ENCODE measurements around the gene MIGA2.

Gene MIGA2

GRCh38 chr9:129084087-129084486 lies 47.7 kb downstream of the MIGA2 start:
- no peak overlapping the region for H3K27ac Mint-ChIP-seq
- H3K36me3 Mint-ChIP-seq, result peaks cover 17% of the 10 kb centered on the region
- H3K9me3 Mint-ChIP-seq, result no peaks in the 10 kb centered on the region
- H3K4me1 Mint-ChIP-seq, result peaks cover 32% of the 10 kb centered on the region
- ATAC-seq, result no peak
- H3K27me3 Mint-ChIP-seq, result no peaks in the 10 kb centered on the region
- H3K4me3 Mint-ChIP-seq, result no peak overlapping the region

DNA sequence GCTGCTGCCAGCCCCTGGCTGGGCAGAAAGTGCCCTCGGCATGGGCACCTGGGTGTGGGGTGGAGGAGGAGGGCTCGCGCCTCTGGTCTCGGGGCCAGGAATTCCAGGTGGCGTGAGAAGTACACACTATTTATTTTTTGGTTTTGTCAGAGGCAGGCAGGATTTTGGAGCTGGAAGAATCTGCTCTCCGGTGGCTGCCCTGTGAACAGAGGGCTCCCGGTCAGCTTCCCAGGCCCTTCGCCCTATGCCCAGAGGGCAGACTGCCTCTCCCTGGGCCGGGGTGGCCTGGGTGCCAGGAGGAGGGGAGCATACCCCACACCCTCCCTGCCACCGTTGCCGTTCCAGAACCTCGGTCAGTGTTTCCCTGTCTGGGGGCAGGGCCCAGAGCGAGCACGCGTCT lies 52.8 kb downstream of the MIGA2 start:
- ATAC-seq, result no peak
- Mint-ChIP-seq H3K27ac (no peak overlapping the region), H3K27me3 (no peaks in the 10 kb centered on the region), H3K4me1 (no peaks in the 10 kb centered on the region), H3K9me3 (no peaks in the 10 kb centered on the region), H3K4me3 (no peak overlapping the region), H3K36me3 (peaks cover 31% of the 10 kb centered on the region)

DNA sequence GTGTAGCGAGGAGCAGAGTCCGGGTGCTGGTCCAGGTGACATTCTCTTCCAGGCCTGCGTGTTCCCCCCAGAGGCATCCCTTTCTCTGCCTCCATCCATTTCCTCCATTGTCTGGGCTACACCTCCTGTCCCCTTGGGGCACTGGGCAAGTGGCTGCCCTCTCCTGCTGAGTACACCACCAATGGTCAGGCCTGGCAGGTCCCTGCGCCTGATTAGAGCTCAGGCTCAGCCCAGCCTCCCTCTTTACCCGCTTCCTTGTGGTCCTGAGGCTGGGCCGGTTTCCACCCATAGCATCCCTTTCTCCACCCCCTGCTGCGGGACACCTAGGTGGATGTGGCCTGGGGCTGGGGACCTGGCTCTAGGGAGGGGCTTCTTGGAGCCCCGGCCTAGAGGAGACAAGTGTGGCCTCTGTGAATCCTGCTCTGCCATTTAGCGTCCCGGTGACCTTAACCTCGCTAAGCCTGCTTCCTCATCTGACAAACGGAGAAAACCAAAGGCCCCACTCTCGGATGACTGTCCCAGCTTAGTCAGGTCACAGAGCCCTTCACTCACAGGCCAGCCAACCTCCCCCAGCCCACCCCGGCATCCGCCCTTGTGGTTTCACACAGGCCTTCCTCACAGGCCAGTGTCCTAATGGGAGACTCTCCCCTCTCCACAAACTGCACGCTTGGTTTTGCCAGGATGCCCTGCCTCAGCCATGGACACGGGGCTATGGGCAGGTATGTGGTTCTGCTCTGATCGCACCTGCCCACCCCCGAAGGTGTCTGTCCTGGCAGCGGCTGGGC lies 57.4 kb downstream of the MIGA2 start:
- no peaks in the 10 kb centered on the region for H3K27me3 Mint-ChIP-seq
- no peaks in the 10 kb centered on the region for H3K9me3 Mint-ChIP-seq
- ATAC-seq, result no peak
- peaks cover 15% of the 10 kb centered on the region for H3K36me3 Mint-ChIP-seq
- H3K4me1 Mint-ChIP-seq, result no peaks in the 10 kb centered on the region
- H3K27ac Mint-ChIP-seq, result no peak overlapping the region
- no peak overlapping the region for H3K4me3 Mint-ChIP-seq

DNA sequence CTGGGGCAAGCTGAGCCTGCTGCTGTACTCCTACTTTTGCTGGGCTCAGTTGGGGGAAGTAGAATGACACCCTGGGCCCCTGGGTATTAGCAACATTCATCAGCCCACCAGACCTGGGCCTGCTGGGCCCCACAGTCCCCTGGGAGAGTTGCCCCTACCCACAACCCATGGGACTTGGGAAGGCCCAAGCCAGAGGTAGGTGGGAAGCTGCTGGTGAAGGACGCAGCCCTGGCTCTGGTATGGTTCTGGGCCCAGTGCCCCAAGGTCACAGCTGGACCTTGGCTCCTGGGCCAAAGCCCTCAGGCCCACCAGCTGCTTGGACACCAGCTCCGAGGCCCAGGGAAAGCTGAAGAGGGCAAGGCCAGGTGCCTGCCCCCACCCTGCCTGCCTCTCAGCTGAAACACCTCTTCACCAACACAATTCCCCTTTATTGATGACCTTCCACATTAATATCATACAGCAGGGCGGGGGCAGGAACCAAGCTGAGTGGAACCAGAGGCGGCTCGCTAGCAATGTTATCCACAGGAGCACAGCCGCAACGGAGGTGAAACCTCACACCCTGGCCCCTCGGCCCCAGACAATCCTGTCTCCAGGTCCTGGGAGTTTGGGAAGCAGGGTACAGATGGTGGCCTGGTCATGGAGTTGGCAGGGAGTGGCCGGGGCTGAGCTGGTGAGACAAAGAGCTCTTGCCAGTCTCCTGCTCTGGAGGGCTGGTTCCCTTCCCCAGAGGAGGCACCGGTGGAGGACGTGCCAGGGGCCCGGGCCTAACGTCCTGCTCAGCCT lies 58.2 kb downstream of the MIGA2 start:
- no peak for ATAC-seq
- H3K27me3 Mint-ChIP-seq, result no peaks in the 10 kb centered on the region
- no peak overlapping the region for H3K4me3 Mint-ChIP-seq
- no peak overlapping the region for H3K27ac Mint-ChIP-seq
- no peaks in the 10 kb centered on the region for H3K4me1 Mint-ChIP-seq
- H3K36me3 Mint-ChIP-seq, result peaks cover 14% of the 10 kb centered on the region
- no peaks in the 10 kb centered on the region for H3K9me3 Mint-ChIP-seq

GRCh38 chr9:129095170-129095667 lies 58.8 kb downstream of the MIGA2 start:
- Mint-ChIP-seq H3K4me3 (no peak overlapping the region), H3K36me3 (peaks cover 9% of the 10 kb centered on the region), H3K4me1 (no peaks in the 10 kb centered on the region), H3K27ac (no peak overlapping the region), H3K9me3 (no peaks in the 10 kb centered on the region), H3K27me3 (no peaks in the 10 kb centered on the region)
- ATAC-seq, result no peak

DNA sequence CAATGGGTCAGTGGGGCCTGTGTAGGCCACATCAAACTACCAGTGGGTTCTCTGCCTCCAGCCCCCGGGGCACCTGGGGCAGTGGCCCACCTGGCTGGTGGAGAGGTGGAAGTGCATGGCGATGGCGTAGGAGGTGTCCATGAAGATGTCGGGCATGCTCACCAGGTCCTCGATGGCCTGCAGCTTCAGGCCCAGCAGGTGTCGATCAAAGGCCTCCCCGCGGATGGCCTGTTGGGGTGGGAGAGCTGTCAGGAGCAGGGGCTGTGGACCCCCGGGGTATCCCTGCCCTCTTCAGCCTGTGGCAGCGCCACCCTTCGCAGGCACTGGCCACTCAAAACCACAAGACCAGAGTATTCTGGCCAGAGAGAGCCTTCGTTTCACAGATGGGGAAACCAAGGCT lies 59.5 kb downstream of the MIGA2 start:
- Mint-ChIP-seq H3K36me3 (peaks cover 3% of the 10 kb centered on the region), H3K27me3 (no peaks in the 10 kb centered on the region), H3K27ac (no peak overlapping the region), H3K4me3 (no peak overlapping the region), H3K4me1 (no peaks in the 10 kb centered on the region), H3K9me3 (no peaks in the 10 kb centered on the region)
- ATAC-seq, result no peak

- H3K4me3 Mint-ChIP-seq, result no peak overlapping the region
- ATAC-seq, result no peak
- no peaks in the 10 kb centered on the region for H3K36me3 Mint-ChIP-seq
- no peaks in the 10 kb centered on the region for H3K4me1 Mint-ChIP-seq
- H3K27me3 Mint-ChIP-seq, result peaks cover 14% of the 10 kb centered on the region
- no peaks in the 10 kb centered on the region for H3K9me3 Mint-ChIP-seq
- H3K27ac Mint-ChIP-seq, result no peak overlapping the region
Observed at GRCh38 chr9:129097671-129098306, 61.4 kb downstream of the MIGA2 start.

GRCh38 chr9:129098328-129098727 lies 61.9 kb downstream of the MIGA2 start:
- Mint-ChIP-seq H3K9me3 (no peaks in the 10 kb centered on the region), H3K27me3 (peaks cover 14% of the 10 kb centered on the region), H3K4me1 (no peaks in the 10 kb centered on the region), H3K4me3 (no peak overlapping the region), H3K36me3 (no peaks in the 10 kb centered on the region), H3K27ac (no peak overlapping the region)
- no peak for ATAC-seq

- no peaks in the 10 kb centered on the region for H3K36me3 Mint-ChIP-seq
- no peak overlapping the region for H3K4me3 Mint-ChIP-seq
- H3K4me1 Mint-ChIP-seq, result no peaks in the 10 kb centered on the region
- peaks cover 14% of the 10 kb centered on the region for H3K27me3 Mint-ChIP-seq
- no peaks in the 10 kb centered on the region for H3K9me3 Mint-ChIP-seq
- ATAC-seq, result no peak
- H3K27ac Mint-ChIP-seq, result no peak overlapping the region
Observed at GRCh38 chr9:129100383-129101169, 64.2 kb downstream of the MIGA2 start.

DNA sequence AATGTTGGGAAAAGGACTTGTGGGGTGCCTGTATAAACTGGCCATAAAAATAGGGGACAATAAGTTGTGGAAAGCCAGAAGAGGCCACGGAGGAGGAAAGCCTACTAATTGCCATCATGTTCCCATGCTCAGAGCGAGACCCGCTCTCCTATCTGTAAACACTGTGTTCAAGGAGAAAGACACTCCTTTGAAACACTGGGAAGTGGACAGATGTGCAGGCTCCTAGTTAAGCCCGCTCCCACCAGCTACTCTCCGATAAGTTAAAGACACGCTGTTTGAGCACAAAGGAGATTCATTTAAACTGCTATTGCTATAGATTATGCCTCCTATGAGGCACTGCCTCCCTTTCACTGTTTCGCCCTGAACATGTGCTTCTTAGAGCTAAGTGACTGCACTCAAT lies 64.9 kb downstream of the MIGA2 start:
- Mint-ChIP-seq H3K27me3 (peaks cover 14% of the 10 kb centered on the region), H3K27ac (no peak overlapping the region), H3K4me3 (no peak overlapping the region), H3K36me3 (no peaks in the 10 kb centered on the region), H3K9me3 (no peaks in the 10 kb centered on the region), H3K4me1 (no peaks in the 10 kb centered on the region)
- ATAC-seq, result no peak

DNA sequence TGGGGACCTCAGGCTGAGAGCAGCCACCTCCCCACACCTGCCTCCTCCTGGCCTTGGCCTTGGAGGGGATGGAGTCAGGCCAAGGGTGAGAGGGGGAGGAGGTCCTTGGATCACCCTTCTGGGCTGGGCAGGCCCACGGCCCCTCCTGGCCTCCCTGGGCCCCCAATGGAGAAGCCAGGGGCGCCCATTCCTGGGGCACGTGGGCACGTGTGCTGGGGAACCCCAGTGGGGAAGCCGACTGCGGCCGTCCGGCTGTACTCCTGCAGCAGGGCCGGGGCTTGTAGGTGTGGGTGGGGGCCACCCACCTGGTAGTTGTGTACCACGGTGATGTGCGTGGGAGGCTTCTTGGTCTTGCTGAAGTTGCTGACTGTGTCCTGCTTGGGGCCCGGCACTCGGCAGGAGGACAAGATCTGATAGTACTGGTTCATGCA lies 65.7 kb downstream of the MIGA2 start:
- no peaks in the 10 kb centered on the region for H3K4me1 Mint-ChIP-seq

DNA sequence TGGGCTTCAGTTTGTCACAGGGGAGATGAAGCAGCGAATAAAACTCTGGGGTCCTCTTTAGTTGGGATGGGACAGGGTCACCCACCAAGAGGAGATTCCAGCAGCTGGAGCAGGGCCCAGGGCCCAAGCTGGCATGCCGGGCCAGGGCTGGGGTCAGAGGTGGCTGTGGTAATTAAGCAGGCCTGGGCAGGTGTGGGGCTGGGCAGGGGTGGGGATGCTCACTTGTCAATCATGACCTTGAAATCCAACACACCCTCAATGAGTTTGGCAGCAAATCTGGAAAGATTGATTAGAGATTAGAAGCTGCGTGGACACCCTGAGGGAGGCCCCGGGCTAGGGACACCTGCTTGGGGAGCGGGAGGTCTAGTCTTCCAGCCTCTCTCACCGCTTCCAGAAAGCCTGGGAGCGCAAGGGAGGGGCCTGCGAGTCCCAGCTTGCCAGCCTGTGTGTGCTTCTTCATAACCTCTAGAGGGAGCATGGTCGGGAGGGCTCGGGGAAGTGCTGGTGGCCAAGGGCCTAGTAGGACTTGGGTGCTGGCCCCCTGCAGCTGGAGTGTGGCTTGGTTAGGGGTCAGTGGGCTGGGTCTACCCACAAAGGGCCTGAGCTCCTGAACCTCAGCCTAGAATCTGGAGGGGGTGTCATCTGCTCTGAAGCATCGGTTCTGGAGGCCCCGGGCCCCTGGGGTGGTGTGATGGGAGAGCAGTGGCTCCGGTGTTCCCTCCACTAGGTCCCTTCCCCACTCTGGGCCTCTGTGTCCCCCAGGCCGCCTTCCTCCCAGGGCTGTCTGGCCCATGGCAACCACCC lies 66.6 kb downstream of the MIGA2 start:
- no peak for ATAC-seq
- Mint-ChIP-seq H3K4me1 (no peaks in the 10 kb centered on the region), H3K27ac (no peak overlapping the region), H3K4me3 (no peak overlapping the region), H3K27me3 (peaks cover 14% of the 10 kb centered on the region), H3K9me3 (no peaks in the 10 kb centered on the region), H3K36me3 (no peaks in the 10 kb centered on the region)

More for the DNA sequence above, 65.7 kb downstream of the MIGA2 start:
- ATAC-seq, result no peak
- Mint-ChIP-seq H3K36me3 (no peaks in the 10 kb centered on the region), H3K4me3 (no peak overlapping the region), H3K27me3 (peaks cover 14% of the 10 kb centered on the region), H3K27ac (no peak overlapping the region), H3K9me3 (no peaks in the 10 kb centered on the region)

GRCh38 chr9:129103595-129103965 lies 67.2 kb downstream of the MIGA2 start:
- Mint-ChIP-seq H3K9me3 (no peaks in the 10 kb centered on the region), H3K4me1 (no peaks in the 10 kb centered on the region), H3K4me3 (no peak overlapping the region), H3K36me3 (no peaks in the 10 kb centered on the region), H3K27ac (no peak overlapping the region), H3K27me3 (peaks cover 14% of the 10 kb centered on the region)
- no peak for ATAC-seq

DNA sequence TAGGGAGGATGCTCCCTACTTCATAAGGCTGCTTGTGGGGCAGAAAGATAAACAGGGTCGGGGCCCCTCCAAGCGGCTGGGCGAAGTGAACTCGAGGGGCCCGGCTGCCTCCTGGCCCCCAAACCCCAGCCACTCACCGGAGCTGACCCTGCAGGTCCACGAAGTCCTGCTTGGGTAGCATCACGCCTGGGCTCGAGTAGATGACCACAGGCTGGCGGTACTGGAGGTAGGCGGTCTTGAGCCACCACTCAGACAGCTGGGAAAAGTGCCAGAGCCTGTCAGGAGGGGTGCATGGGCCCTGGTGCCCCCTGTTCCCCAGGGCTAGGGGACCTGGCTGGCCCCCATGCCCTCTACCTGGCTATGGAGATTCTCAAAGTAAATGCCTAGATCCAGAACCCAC lies 67.6 kb downstream of the MIGA2 start:
- Mint-ChIP-seq H3K27me3 (peaks cover 14% of the 10 kb centered on the region), H3K27ac (no peak overlapping the region), H3K9me3 (no peaks in the 10 kb centered on the region), H3K36me3 (no peaks in the 10 kb centered on the region), H3K4me1 (no peaks in the 10 kb centered on the region), H3K4me3 (no peak overlapping the region)
- no peak for ATAC-seq

All from stimulated activated memory B cell treated with anti-CD40 and anti-IgM and Interleukin-4, amounts not matched to agents 10 μg/mL and 1 μg/mL and 100 μg/mL, for 72 hours (primary cell).